SW480 (cell line): ENCODE results near the gene TSGA10IP.

Experiments
- DNase-seq: peaks from one replicate; pipeline ENCODE4 v3.0.0-alpha.2; 2016; ENCODE audit warnings: low spot score

TSGA10IP gene

DNA sequence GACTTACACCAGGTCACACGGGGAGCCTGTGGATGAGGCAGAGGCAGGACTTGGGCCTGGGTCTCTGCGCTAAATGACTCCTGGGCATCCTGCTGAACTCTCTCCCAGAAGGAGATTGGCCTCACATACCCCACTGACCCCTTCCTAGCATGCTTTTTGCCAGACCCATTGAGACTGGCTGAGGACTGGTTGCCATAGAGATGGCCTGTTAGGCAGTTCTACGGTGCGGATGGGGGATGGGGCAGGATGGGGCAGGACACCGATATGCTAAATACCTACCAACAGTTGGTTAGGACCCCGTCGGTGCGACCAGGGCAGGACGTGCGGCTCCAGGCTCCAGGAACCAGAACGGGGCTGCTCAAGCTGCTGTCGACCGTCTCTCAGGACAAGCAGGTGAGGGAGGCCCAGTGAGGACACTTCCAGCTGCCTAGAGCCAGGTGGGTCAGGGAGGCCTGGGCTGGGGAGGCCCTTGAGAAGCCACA, at the start of gene TSGA10IP:
TSGA10IP (plus strand) TSS at position 51 of the 482 bp plus-strand sequence; CDS start at position 247, 196 bp downstream.
- no peak for DNase-seq

DNA sequence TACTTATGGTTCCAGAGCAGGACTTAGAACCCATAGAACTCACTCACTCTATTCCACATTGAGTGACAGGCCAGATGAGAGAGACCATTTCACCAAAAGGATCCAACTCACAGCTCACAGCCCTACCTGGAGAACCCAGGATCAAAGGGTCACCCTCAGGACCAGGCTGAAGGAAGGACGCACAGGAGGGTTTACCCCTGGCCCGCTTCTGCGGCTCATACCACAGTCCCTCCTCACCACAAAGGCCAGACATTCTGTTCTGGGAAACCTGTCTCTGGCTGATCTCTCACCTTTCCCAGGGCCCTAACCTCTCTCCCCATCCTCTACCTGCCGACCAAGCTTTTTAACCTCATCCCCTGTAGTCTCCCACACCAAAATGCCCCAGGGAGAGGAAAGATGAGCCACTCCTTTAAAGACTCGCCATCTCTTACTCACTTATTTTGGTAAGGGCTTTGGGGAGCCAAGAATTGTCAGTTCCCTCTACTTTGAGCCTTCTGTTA, 49.7 kb upstream of the TSGA10IP start:
- DNase-seq = no peak

DNA sequence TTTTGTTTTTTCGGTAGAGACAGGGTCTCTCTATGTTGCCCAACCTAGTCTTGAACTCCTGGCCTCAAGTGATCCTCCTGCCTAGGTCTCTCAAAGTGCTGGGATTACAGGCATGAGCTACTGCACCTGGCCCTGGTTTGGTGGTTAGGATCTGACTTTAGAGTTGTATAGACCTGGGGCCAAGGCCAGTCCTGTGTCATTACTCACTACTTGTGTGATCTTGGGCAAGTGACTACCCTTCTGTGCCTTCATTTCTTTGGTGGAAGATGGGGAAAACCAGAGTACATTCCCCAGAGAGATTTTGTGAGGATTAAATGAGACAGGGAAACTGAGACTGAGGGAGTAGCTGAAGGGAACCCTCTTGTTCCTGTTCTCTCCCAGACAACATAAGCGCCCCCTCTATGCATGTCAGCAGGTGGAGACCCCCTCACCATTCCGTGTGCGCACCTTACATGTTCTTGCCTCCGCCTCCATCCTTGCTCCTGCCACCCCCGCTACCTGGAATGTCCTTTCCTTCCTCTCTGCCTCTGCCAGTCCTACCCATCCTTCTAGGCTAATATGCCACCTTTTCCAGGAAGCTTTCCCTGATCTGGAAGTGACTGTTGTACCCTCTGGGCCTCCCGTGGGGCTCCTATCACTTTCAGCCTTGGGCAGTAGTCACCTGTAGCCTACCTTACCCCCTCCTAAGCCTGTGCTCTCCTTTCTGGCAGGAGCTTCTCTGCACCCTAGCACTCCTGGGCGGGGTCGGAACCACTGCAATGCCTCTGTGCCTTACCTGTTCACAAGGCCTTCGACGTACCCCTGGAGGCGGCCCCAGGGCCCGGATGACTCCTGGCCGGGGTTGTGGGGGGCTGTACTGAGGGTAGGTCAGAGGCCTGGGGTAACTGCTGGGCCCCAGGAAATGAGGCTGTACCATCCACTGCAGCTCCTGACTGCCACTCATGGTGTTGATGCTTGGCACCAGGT, 49.0 kb upstream of the TSGA10IP start:
- DNase-seq = no peak

DNA sequence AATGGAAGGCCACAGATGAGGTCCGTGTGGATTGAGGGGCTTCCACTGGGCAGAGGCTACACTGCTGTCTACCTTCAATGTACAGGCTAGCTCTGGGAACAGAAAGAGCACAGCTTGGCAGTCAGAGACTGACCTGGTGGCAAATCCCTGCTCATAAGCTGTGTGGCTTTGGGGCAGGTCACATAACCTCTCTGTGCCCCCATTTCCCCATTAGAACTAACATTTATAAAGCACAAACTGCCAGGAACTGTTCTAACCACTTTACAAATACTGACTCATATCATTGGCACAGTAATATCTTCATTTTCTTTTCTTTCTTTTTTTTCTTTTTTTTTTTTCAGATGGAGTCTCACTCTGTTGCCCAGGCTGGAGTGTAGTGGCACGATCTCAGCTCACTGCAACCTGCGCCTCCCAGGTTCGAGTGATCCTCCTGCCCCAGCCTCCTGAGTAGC, 48.2 kb upstream of the TSGA10IP start:
- DNase-seq = no peak

DNA sequence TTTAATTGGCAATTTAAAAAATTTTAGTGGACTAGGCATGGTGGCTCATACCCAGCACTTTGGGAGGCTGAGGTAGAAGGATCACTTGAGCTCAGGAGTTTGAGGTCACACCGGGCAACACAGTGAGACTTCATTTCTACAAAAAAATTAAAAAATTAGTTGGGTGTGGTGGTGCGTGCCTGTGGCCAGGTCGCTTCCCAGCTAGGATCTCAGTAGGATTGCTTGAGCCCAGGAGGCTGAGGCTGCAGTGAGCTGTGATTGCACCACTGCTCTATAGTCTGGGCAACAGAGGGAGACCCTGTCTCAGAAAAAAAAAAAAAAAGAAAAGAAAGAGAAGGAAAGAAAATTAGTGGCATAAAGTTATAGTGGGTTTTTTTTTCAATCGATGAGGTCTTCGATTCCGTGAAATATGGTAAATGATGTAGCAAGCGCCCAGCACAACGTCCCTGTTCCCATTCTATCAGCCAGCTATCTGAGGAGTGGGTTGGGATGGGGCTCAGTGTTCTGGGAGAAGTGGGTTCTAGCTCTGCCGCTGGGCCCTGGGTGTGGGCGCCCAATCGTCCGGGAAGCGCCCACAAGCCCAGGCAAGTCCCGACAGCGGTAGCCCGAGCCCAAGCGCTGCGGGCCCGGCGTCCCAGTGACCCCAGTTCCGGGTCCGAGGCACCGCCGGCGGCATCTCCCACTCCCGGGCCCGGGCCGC, 46.5 kb upstream of the TSGA10IP start:
- DNase-seq = no peak

DNA sequence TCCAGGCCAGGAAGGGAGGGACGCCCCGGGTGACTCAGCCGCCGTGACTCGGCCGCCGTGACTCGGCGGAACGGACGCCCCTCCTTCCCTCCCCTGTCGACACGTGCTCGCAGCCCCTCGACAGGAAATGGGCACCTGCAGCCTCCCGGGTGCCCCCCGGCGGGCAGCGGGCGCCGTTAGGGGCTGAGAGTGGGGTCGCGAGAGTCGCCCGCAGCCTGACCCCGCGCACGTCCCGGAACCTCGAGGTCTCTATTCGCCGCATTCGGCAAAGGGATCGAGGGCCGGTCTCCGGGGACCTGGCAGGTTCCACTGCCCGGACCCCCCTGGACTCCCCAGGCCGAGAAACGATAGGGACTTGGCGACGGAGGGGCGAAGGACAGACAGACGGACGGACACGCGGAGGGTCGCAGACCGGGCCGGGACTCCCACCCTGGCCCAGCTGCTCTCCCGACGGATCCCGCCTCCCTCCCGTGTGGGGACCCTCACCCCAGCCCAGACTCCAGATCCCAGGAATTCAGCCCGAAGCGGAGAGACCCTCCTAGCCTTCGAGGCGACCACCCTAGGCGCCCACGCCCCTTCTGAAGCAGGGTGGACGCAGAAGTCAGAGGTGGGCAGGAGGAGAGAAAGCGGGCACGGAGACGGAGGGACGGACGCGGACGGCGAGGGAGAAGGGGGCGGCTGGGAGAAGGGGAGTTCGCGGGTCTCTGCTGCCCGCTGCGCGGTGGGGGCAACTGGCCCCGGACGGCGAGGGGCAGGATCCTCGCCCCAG, 45.7 kb upstream of the TSGA10IP start:
- peak; percentile 83 for DNase-seq

DNA sequence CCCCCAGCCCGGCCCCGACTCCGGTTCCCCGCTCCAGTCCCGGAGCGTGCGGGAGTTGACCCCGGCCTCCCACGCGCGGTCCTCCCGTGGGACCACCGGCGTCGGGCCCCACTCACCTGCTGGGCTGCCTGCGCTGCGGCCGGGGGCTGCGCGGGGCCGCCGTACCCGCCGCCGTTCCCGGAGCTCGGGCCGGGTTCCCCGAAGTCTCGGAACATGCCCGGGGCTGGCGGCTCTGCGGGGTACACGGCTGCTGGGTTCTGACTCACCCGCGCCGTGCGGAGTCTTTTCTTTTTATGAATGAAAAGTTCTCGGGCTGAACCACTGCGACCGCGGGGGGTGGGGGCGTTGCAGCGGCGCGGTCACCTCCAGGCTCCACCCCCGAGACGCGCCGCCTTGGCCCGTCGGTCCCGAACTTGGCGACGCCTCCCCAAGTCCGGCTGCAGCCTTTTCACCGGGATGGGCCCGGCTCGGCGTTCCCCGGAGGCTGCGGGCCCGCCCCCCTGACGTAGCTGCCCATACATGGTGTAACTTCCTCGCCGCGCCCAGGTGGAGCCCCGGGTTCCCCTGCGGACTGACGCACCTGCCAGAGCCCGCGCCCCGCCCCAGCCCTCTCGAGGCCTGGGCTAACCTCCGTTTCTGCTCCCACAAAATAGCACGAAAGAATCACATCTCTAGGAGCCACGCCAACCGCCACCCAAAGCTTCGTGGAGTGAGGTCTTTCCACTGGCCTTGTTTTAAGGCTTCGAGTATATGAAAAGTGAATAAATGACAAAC, 45.0 kb upstream of the TSGA10IP start, which contains the start of gene FOSL1:
FOSL1 (minus strand) TSS at position 264 of the 774 bp plus-strand sequence; CDS start at position 215, 49 bp downstream.
- peak; percentile 99 for DNase-seq

DNA sequence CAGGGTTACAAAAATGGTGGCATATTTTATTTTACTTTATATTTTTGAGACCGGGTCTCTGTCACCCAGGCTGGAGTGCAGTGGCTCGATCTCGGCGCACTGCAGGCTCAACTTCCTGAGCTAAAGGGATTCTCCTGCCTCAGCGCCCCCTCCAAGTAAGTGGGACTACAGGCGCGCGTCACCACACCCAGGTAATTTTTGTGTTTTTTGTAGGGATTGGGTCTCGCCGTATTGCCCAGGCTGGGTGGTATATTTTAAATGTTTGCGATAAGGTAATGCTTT, 44.4 kb upstream of the TSGA10IP start:
- DNase-seq = no peak

DNA sequence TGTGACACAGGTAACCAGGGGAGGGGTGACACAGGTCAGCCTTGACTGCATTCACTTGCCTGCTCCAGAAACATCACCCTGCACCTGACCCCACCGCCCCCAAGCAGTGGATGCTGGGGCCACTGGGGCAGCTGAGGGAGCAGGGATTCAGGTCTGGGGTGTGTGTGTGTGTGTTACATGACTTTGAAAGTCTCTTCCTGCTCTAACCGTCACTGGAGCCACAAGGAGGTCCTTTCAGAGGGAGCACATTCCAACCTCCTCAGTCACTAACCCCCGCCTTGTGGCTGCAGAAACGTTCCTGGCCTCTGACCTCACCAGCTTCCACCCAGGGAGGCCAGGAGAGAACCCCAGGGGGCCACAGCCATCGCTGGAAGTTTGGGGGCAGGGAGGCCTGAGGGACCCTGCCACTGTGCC, 42.2 kb upstream of the TSGA10IP start:
- DNase-seq = peak; percentile 99

DNA sequence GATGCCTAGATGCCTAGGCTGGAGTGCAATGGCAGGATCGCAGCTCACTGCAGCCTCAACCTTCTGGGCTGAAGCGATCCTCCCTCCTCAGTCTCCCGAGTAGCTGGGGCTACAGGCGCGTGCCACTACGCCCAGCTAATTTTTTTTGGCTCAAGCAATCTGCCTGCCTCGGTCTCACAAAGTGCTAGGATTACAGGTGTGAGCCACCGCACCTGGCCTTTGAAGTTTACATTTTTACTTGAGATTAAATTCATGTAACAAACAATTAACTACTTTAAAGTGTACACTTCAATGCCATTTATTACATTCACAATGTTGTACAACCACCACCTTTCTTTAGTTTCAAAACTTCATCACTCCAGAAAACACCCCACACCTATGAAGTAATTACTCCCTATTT, 41.6 kb upstream of the TSGA10IP start:
- peak; percentile 71 for DNase-seq

DNA sequence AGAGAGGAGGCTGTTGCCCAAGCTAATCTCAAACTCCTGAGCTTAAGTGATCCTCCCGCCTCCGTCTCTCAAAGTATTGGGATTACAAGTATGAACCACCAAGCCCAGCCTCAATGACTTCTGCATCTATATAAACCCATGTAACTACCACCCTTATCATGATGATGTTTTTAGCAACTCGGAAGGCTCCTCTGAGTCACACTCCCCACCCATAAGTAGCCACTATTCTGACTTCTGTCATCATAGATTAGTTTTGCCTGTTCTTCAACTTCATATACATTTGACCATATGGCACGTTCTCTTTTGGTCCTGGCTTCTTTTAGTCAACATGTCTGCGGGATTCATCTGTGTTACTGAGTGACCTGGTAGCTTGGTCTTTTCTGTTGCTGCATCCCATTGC, 38.7 kb upstream of the TSGA10IP start:
- DNase-seq = no peak

DNA sequence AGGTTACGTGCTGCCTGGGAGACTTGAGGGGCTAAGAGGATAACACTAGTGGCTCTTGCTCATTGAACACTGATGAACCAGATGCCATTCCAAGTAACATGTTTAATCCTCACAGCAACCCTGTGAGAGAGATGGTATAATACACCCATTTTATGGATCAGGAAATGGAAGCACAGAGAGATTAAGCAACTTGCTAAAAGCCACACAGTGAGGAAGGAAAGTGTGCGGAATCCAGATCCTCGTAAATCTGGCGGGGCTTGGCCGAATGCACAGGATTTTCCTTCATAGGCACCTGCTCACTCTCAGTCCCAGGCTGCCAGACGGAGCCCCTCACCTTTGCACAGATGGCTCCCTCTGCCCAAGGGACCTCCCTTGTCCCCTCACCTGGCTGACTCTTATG, 37.4 kb upstream of the TSGA10IP start:
- no peak for DNase-seq

DNA sequence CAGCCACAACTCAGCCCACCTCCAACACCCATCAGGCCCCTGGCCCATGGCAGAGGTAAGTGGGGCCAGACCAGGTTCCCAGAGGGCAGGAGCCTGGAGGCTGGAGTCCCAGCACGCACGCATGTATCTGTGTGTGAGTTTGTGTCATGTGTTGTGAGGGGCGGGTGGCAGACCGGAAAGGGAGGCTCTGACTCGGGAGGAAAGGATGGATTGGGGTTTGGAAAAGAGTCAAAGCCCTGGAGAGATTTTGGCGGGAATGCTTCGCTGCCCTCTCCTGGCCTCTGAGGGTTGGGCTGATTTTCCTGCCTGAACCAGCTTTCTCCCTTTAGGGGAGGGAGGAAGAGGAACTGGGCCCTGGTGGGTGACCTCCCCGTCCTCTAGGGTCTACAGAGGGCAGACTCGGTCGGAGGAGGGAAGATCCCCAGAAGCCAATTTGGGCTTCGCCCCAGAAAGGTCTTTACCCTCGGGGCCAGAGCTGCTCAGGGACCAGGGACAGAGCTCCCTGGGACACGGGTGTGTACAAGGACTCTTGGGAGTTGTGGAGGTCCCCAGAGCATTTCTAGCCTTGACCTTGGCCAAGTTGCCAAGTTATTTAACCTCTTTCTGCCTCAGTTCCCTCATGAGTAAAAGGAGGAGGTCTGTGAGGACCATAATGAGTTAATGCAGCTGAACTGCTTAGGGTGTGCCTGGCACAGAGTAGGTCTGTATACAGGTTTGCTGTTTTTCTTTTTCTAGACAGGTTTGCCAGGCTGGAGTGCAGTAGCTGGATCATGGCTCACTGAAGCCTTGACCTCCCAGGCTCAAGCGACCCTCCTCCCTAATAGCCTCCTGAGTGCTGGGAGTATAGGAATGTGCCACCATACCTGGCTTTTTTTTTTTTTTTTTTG, 33.4 kb upstream of the TSGA10IP start:
- peak; percentile 91 for DNase-seq

DNA sequence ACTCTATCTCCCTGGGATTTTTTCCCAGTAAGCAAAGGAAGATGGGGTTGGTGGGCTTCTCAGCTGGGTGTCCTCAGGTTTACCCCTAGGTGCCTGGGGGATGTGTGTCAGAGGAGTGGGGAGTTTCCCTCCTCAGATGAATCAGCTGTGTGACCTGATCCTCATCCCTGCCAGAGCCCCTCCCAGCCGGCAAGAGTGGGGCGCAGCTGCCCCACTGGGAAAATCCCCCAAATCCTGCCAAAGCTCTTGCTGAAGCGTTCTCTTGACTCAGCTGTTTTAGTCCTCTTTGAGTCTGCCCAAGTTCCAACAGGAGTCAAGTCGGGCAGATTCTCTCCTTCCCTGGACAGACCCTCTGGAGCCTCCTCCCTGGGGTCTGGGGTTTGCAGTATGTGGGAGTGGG, 32.4 kb upstream of the TSGA10IP start:
- DNase-seq = no peak

DNA sequence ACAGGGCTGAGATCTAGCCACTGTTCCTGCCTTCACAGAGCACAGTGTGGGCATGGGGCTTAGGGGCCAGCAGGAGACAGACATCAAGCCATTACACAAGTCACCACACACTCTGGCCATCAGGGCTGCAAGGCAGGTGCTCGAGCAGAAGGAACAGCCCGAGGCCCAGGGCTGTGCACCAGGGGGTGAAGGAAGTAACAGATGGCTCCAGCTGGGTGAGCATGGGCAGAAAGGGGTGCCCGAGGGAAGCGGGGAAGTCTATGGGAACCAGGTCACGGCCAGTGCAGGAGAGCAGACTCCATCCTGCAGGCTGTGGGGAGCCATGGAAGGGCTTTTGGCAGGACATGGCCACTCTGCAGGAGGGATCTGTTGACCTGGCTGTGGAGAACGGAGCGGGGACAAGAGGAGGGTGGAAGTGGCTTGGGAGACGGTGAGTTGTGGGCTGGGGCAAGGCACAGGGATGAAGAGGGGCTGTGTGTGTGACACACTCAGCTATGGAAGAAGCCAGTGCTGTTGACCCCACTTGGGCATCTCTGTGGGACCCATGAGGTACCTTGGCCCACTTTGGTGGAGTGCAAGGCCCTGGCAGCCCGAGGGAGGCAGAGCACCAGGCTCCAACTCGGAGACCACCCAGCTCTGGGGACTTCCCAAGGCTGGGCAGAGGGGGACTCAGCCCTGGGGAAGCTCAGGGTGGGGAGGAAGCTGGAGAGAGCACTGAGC, 30.0 kb upstream of the TSGA10IP start:
- no peak for DNase-seq

DNA sequence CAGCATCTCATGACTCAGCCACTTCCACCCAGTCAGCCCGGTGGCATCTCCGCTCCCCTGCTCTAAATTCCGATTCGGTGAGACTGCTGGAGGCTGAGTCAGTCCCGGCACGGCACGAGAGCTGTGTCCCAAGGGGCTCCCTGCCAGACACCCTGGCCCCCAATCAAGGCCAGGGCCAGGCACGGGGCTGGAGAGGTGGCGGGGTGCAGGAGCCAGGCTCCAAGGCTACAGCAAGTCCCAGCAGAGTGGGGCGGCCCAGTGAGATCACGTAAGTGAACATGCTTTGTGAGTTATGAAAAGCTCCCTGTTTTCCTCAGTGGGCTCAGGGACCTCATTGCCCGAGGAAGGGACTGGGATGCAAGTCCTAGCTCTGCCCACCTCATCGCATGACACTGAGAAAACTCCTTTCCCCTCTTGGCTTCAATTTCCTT, 29.4 kb upstream of the TSGA10IP start:
- DNase-seq = peak; percentile 97

DNA sequence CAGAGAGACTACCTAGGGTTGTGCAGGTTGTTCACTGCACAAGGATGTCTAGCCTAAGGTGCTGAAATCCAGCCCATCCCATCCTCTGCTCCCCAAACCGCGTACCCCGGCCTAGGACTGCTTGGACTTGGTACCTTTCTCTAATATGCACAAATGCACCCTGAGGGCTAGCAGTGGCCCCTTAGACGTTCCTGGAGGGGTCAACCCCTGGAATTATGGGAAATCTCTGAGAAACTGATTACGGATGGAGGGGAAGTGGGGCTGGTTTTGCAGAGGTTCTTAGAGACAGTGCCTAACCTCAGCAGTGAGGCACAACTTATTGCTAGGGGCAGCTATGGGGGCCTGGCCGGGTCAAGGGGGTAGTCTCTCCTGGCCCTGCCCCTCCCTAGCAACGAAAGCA, 28.9 kb upstream of the TSGA10IP start:
- DNase-seq = no peak

DNA sequence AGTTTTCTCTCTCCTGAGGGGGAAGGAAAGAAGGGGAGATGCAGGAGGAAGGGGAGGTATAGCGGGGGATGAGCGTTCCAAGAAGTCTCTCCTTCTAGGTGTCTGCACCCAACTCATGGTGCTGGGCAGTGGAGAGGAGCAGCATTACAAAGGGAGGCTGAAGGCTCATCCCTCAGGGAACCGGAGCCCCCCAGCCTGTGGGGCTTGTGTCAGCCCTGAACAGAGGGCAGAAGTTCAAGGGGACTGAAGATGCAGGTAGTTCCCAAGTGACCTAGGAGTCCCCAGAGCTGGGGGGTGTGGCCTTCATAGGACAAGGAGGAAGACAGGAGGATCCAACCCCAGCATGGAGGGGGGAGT, 28.2 kb upstream of the TSGA10IP start:
- no peak for DNase-seq

DNA sequence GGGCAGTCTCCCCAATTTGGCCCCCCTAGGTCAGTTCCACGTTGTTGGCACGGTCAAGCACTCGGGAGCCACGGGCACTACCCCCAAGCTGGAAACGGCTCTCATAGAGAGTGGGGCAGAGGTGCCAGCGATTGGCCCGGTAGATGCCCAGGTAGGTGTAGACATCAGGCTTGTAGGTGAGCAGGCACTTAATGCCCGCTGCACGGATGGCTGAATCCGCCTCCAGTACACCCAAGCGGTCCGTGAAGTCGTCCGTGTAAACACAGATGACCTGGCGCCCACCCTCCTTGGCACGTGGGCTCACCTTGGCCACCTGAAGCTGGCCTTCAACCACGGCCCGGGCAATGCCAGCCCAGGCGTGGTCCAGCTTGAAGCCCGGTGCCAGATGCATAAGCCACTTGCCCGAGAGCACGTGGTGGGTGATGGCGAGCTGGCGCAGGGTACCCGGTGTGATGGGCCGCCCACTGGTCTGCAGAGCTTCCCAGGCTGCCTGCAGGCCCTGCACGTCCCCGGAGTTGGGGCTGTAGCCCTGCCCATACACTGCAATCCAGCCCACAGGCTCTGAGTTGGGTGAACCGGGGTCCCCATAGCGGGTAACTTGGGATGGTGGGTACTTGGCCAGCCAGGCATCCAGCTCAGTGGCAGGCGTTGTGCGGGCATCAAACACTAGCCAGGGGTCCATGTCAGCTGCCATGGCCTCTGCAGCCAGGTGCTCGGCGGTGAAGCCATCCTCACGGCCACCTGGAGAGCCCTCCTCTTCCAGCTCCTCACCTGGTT, 27.7 kb upstream of the TSGA10IP start:
- DNase-seq = no peak
